SK-N-MC (cell line): Measurements from ENCODE around the gene EXT2.

Experiments
- DNase-seq: peaks from one replicate; pipeline ENCODE4 v3.0.0-alpha.2; 2011; ENCODE audit warnings: low read depth, low spot score
- H3K27ac ChIP-seq: fragments of 200-600 bp; sonication (generic); 2 replicates; pipeline ENCODE4 v1.5.1; 2016; ENCODE audit warnings: mixed run types
- H3K36me3 ChIP-seq: fragments of 200-600 bp; sonication (generic); 2 replicates; pipeline ENCODE4 v1.6.1; 2017; ENCODE audit warnings: antibody characterized with exemption, low read length, mixed read lengths; ENCODE audit not compliant: insufficient read depth
- H3K4me3 ChIP-seq: fragments of 200-600 bp; sonication (generic); 2 replicates; pipeline ENCODE4 v1.5.1; 2016
- H3K9ac ChIP-seq: fragments of 200-600 bp; sonication (generic); 2 replicates; pipeline ENCODE4 v1.8.0; 2017; ENCODE audit warnings: mixed run types, mixed read lengths; ENCODE audit not compliant: insufficient read length
- H3K9me3 ChIP-seq: fragments of 200-600 bp; sonication (generic); 2 replicates; pipeline ENCODE4 v1.6.1; 2017; ENCODE audit warnings: low read depth, mild to moderate bottlenecking, antibody characterized with exemption, low read length, moderate library complexity, mixed read lengths
- EZH2 ChIP-seq: fragments of 200-600 bp; sonication (generic); IDR thresholded peaks from one replicate; pipeline ENCODE4 v1.6.1; 2017; ENCODE audit warnings: antibody characterized with exemption
- FOXP2 ChIP-seq: optimal IDR thresholded peaks from 2 replicates; pipeline ENCODE3; 2011; ENCODE audit warnings: mild to moderate bottlenecking, moderate library complexity; ENCODE audit not compliant: insufficient read depth; ENCODE audit errors: extremely low read length, control extremely low read depth
- POLR2AphosphoS5 ChIP-seq: IDR thresholded peaks from 2 replicates; pipeline ENCODE4 v1.6.1; 2012; ENCODE audit warnings: mild to moderate bottlenecking, low read depth, low read length, borderline replicate concordance

EXT2 gene

DNA sequence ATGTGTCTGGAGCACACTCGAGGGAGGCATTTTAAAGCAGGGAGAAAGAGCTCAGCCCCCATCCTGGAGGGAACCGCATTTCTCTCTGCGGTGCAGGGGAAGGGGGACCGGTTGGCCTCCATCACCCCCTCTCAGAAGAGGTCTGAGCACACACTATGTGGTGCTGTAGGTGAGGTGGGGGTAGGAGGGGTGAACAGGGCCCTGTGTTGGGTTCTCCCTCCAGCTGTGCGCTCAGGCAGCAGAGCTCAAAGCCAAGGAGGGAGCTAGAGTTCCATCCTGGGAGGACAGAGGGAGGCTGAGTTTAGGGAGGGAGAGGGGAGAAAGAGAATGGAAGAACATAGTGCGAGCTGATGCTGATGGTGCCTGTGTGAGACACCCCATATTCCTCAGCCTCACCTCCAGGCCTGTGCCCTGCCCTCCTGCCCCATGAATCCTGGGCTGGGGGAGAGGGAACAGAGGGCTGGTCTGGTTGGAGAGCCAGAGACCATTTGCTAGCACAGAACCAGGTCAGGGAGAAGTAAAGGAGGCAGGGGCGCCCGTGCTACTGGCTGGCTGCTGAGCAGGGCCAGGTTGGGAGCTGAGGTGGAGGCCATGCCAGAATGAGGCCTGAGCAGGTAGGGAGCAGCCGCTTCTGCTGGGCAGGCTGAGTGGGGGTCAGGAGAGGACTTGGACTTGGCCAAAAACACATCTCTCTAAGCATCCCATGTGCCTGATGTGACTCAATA, 170.7 kb downstream of the EXT2 start:
- no peak overlapping the region for H3K27ac ChIP-seq
- no peak for TF ChIP-seq POLR2AphosphoS5
- TF ChIP-seq EZH2 = no peak
- TF ChIP-seq FOXP2 = no peak
- H3K9ac ChIP-seq = no peak overlapping the region
- no peak overlapping the region for H3K4me3 ChIP-seq
- no peaks in the 10 kb centered on the region for H3K9me3 ChIP-seq
- H3K36me3 ChIP-seq = peaks cover 79% of the 10 kb centered on the region
- DNase-seq = no peak

- Histone ChIP-seq H3K9me3 (no peaks in the 10 kb centered on the region), H3K27ac (no peak overlapping the region), H3K36me3 (peaks cover 87% of the 10 kb centered on the region), H3K4me3 (no peak overlapping the region), H3K9ac (no peak overlapping the region)
- no peak for DNase-seq
- TF ChIP-seq FOXP2 = no peak
- no peak for TF ChIP-seq EZH2
- no peak for TF ChIP-seq POLR2AphosphoS5
Observed at GRCh38 chr11:44267006-44267749, 171.7 kb downstream of the EXT2 start.

- no peak overlapping the region for H3K27ac ChIP-seq
- peaks cover 91% of the 10 kb centered on the region for H3K36me3 ChIP-seq
- no peak overlapping the region for H3K9ac ChIP-seq
- no peak for TF ChIP-seq FOXP2
- TF ChIP-seq POLR2AphosphoS5 = no peak
- no peak for DNase-seq
- no peaks in the 10 kb centered on the region for H3K9me3 ChIP-seq
- no peak overlapping the region for H3K4me3 ChIP-seq
Observed at GRCh38 chr11:44267750-44268613, 172.5 kb downstream of the EXT2 start.

GRCh38 chr11:44268614-44269080, 173.2 kb downstream of the EXT2 start:
- Histone ChIP-seq H3K9me3 (no peaks in the 10 kb centered on the region), H3K27ac (no peak overlapping the region), H3K36me3 (peaks cover 94% of the 10 kb centered on the region), H3K4me3 (no peak overlapping the region), H3K9ac (no peak overlapping the region)
- no peak for DNase-seq
- TF ChIP-seq EZH2 (no peak), FOXP2 (no peak), POLR2AphosphoS5 (no peak)

- no peak overlapping the region for H3K4me3 ChIP-seq
- H3K9me3 ChIP-seq = no peaks in the 10 kb centered on the region
- no peak overlapping the region for H3K9ac ChIP-seq
- peaks cover 94% of the 10 kb centered on the region for H3K36me3 ChIP-seq
- no peak overlapping the region for H3K27ac ChIP-seq
- DNase-seq = no peak
- TF ChIP-seq POLR2AphosphoS5 (no peak), FOXP2 (no peak), EZH2 (no peak)
Observed at GRCh38 chr11:44269369-44270351, 174.2 kb downstream of the EXT2 start.

- no peak overlapping the region for H3K4me3 ChIP-seq
- no peak overlapping the region for H3K27ac ChIP-seq
- DNase-seq = no peak
- no peak overlapping the region for H3K9ac ChIP-seq
- peaks cover 95% of the 10 kb centered on the region for H3K36me3 ChIP-seq
- no peaks in the 10 kb centered on the region for H3K9me3 ChIP-seq
- TF ChIP-seq FOXP2 (no peak), EZH2 (no peak), POLR2AphosphoS5 (no peak)
Observed at GRCh38 chr11:44270403-44271273, 175.2 kb downstream of the EXT2 start.

- Histone ChIP-seq H3K4me3 (no peak overlapping the region), H3K27ac (no peak overlapping the region), H3K9me3 (no peaks in the 10 kb centered on the region), H3K9ac (no peak overlapping the region), H3K36me3 (peaks cover 95% of the 10 kb centered on the region)
- TF ChIP-seq FOXP2 (no peak), POLR2AphosphoS5 (no peak), EZH2 (no peak)
- DNase-seq = no peak
Observed at GRCh38 chr11:44271286-44271685, 175.8 kb downstream of the EXT2 start.
